IPS-20b (cell line): Measurements from ENCODE around the gene RABEPK.

Source experiments
- H3K27ac ChIP-seq: one replicate; pipeline ENCODE4 v1.5.1; 2013; ENCODE audit warnings: low read length
- H3K27me3 ChIP-seq: 2 replicates; pipeline ENCODE4 v1.6.1; 2013; ENCODE audit warnings: mild to moderate bottlenecking, low read length, inconsistent platforms; ENCODE audit not compliant: insufficient read depth
- H3K36me3 ChIP-seq: 2 replicates; pipeline ENCODE4 v1.6.1; 2013; ENCODE audit warnings: low read depth, mild to moderate bottlenecking, inconsistent platforms, low read length, moderate library complexity; ENCODE audit not compliant: insufficient read depth
- H3K4me1 ChIP-seq: 2 replicates; pipeline ENCODE4 v1.6.1; 2013; ENCODE audit warnings: mild to moderate bottlenecking, control low read depth, inconsistent platforms, low read length, moderate library complexity; ENCODE audit not compliant: insufficient read depth
- H3K4me3 ChIP-seq: 2 replicates; pipeline ENCODE4 v1.5.1; 2013; ENCODE audit warnings: mild to moderate bottlenecking, low read length, inconsistent platforms
- H3K9ac ChIP-seq: 2 replicates; pipeline ENCODE4 v1.6.1; 2013; ENCODE audit warnings: low read depth, mild to moderate bottlenecking, inconsistent platforms, low read length, moderate library complexity
- H3K9me3 ChIP-seq: 2 replicates; pipeline ENCODE4 v1.6.1; 2013; ENCODE audit warnings: mild to moderate bottlenecking, low read depth, low read length, inconsistent platforms; ENCODE audit not compliant: insufficient read depth

RABEPK gene

DNA sequence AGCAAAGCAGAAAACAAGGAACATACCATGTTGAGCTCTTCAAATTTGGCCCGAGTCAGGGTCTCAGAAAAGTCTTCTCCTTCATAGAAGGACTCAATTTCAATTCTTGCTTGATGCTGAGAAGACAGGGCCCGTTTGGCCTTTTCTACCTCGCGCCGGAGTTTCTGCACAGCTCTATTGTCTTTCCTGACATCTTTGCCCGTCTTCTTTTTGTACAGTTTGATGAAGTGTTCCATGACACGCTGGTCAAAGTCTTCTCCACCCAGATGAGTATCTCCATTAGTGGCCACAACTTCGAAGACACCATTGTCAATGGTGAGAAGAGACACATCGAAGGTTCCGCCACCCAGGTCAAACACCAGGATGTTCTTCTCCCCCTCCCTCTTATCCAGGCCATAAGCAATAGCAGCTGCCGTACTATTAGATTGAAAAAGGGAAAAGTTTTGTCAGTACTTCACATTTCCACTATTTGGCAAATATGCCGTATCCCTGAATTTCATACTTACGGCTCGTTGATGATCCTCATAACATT lies 38.6 kb downstream of the RABEPK start:
- Histone ChIP-seq H3K36me3 (peaks cover 59% of the 10 kb centered on the region), H3K9ac (no peak overlapping the region), H3K9me3 (no peaks in the 10 kb centered on the region), H3K4me3 (peak overlapping the region; percentile 100), H3K4me1 (peaks cover 3% of the 10 kb centered on the region; the same call in 1 of the 2 replicates), H3K27ac (no peak overlapping the region), H3K27me3 (no peaks in the 10 kb centered on the region)

DNA sequence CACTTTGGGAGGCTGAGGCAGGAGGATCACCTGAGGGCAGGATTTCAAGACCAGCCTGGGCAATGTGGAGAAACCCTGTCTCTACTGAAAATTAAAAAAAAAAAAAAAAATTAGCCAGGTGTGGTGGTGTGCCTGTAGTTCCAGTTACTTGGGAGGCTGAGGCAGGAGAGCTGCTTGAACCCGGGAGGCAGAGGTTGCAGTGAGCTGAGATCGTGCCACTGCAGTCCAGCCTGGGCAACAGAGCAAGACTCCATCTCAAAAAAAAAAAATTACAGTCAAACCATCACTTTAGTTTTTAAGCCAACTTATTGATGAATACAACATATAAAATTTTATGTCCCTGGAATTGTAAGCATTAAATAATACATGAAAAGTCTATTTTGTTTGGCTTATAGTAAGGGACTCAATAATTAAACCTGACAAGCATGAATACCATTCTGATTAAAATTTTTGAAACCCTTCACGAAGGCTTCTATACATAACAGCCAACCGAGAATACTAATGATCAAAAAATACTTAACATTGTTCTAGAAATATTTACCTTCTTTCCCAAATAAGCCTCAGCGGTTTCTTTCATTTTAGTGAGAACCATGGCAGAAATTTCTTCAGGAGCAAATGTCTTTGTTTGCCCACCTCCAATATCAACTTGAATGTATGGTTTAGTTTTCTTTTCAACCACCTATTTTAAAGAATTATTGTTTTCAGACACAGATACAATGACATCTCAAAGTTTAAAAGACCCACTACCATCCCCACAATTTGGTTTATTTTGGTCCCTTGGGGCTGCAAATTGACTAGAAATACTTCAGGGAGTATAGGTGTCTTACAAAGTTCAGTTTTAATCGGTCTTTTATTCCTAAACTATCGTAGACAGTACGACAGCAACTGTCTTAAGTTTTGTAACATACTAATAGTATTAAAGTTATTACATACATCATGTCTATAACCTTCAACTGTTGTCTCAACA lies 39.6 kb downstream of the RABEPK start:
- H3K4me1 ChIP-seq, result peaks cover 3% of the 10 kb centered on the region; the same call in 1 of the 2 replicates
- H3K9ac ChIP-seq, result peak overlapping the region; percentile 98
- no peaks in the 10 kb centered on the region for H3K27me3 ChIP-seq
- H3K4me3 ChIP-seq, result peak overlapping the region; percentile 100
- peaks cover 54% of the 10 kb centered on the region for H3K36me3 ChIP-seq
- H3K9me3 ChIP-seq, result no peaks in the 10 kb centered on the region
- no peak overlapping the region for H3K27ac ChIP-seq

DNA sequence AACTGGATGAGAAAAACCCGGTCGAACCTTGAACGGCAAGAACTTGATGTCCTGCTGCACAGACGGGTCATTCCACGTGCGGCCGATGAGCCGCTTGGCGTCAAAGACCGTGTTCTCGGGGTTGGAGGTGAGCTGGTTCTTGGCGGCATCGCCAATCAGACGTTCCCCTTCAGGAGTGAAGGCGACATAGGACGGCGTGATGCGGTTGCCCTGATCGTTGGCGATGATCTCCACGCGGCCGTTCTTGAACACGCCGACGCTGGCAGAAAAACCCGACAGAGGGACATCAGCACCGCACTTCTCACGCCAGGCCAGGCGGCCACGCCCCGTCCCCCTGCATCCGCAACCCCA lies 40.3 kb downstream of the RABEPK start:
- Histone ChIP-seq H3K4me1 (peaks cover 3% of the 10 kb centered on the region; the same call in 1 of the 2 replicates), H3K27me3 (no peaks in the 10 kb centered on the region), H3K4me3 (peak overlapping the region; percentile 100), H3K9ac (peak overlapping the region; percentile 98), H3K27ac (peak overlapping the region; percentile 25), H3K9me3 (no peaks in the 10 kb centered on the region), H3K36me3 (peaks cover 48% of the 10 kb centered on the region)

DNA sequence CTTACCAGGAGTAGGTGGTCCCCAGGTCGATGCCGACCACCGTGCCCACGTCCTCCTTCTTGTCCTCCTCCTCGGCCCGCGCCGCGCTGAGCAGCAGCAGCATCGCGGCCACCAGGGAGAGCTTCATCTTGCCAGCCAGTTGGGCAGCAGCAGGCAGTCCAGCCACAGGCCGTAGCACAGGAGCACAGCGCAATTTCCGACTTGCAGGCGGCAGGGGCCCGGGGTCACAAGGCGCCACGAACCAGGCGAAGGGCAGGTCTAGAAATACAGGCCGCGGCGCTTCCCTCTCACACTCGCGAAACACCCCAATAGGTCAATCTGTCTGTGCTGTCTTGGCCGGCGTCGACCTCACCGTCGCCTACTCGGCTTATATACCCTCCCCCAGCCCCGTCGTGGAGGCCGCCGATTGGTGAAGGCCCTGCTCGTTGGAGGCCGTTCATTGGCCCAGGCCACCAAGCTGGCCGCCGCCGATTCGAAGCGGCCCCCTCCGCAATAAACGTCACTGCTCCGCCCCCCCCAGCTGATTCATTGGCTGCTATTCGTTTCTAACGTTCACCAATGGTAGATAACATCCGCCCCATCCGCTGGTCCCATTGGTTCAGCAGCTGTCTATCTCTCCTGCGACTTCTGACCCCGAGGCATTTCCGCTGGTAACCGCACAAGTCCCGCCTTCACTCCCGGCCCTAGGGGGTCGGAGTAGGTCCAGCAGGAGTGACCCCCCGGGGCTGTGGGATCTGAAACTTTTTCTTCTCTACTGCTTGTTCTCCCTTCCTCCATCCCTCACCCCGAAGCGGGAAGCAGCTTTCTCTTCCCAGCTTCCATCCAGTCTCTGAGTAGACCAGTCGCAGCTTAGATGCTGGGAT lies 40.9 kb downstream of the RABEPK start, which contains the start of gene HSPA5:
Gene HSPA5 (minus strand): TSS at position 344 of the 863 bp plus-strand sequence. CDS start 217 bp downstream, at position 127.
- no peaks in the 10 kb centered on the region for H3K9me3 ChIP-seq
- H3K36me3 ChIP-seq, result peaks cover 42% of the 10 kb centered on the region
- peaks cover 3% of the 10 kb centered on the region; the same call in 1 of the 2 replicates for H3K4me1 ChIP-seq
- H3K9ac ChIP-seq, result peak within 1 kb of the TSS; percentile 100
- H3K27me3 ChIP-seq, result no peaks in the 10 kb centered on the region
- peak within 1 kb of the TSS; percentile 100 for H3K27ac ChIP-seq
- H3K4me3 ChIP-seq, result peak within 1 kb of the TSS; percentile 100

DNA sequence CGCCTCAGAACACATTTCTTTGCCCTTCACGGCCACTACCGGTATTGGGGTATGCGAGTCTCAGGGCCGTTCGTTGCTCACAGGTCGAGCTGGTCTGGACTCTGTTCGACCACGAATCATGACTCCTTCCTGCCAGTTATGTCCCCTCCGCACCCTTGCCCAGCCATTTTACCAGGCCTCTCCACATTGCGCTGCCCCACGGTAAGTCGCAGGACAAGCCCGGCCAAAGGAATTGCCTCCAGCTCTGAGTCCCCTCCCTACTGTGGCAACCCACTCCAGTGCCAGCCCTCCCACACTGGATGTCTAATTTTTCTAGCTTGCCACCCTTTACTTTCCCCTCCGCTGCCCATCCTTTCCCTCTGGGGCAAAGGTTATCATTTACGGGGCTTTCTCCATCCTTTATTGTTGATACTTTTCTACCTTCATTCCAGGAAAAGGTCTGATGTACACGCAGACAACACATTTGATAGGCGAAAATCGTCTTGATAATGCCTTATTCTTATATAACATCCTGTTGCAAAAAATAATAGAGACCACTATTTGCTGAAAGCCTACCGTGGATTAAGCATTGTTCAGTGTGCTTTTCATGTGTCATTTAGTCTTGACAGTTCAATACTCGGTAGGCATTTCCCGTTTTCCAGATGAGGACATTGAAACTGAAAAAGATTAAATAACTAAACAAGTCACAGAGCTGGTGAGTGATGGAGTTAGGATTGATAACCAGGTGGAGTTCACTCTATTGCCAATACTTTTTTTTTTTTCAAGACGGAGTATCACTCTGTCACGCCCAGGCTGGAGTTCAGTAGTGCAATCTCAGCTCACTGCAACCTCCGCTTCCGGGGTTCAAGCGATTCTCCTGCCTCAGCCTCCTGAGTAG lies 41.8 kb downstream of the RABEPK start:
- Histone ChIP-seq H3K4me3 (peak overlapping the region; percentile 100), H3K36me3 (peaks cover 33% of the 10 kb centered on the region), H3K27ac (peak overlapping the region; percentile 100), H3K27me3 (no peaks in the 10 kb centered on the region), H3K9ac (peak overlapping the region; percentile 100), H3K4me1 (peaks cover 3% of the 10 kb centered on the region; the same call in 1 of the 2 replicates), H3K9me3 (no peaks in the 10 kb centered on the region)

DNA sequence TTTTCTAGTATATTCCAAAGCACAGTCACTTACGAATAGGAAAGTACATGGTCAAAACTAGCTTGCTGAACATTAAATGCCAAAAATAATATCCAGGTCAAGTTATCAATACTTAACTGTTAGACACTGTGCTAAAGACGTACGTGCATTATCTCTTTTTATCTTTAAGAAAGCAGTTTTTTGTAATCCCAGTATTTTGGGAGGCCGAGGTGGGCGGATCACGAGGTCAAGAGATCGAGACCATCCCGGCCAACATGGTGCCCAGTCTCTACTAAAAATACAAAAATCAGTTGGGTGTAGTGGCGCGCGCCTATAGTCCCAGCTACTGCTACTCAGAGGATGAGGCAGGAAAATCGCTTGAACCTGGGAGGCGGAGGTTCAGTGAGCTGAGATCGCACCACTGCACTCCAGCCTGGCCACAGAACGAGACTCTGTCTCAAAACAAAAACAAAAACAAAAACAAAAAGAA lies 43.5 kb downstream of the RABEPK start:
- peaks cover 3% of the 10 kb centered on the region; the same call in 1 of the 2 replicates for H3K4me1 ChIP-seq
- no peaks in the 10 kb centered on the region for H3K27me3 ChIP-seq
- H3K36me3 ChIP-seq, result peaks cover 16% of the 10 kb centered on the region
- H3K9ac ChIP-seq, result 0 out of 2 replicates have a peak overlapping the region, but pooled peaks have one; percentile 16
- H3K27ac ChIP-seq, result no peak overlapping the region
- H3K9me3 ChIP-seq, result no peaks in the 10 kb centered on the region
- H3K4me3 ChIP-seq, result no peak overlapping the region

DNA sequence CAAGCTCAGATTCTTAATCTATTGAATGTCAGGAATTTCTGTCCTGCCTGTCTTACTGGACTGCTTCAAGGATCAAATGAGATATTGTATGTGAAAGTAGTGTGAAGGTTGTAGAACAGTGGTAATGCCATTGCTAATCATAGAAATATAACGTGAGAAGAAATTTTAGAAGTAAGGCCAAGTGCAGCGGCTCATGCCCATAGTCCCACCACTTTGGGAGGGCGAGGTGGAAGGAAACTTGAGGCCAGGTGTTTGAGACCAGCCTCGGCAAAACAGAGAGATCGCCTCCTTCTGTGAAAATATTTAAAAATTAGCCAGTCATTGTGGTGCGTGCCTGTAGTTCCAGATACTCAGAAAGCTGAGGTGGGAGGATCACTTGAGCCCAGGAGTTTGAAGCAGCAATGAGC lies 45.9 kb downstream of the RABEPK start:
- no peak overlapping the region for H3K4me3 ChIP-seq
- no peaks in the 10 kb centered on the region for H3K9me3 ChIP-seq
- H3K27ac ChIP-seq, result no peak overlapping the region
- H3K9ac ChIP-seq, result no peak overlapping the region
- H3K27me3 ChIP-seq, result no peaks in the 10 kb centered on the region
- no peaks in the 10 kb centered on the region for H3K36me3 ChIP-seq
- peaks cover 3% of the 10 kb centered on the region; the same call in 1 of the 2 replicates for H3K4me1 ChIP-seq

DNA sequence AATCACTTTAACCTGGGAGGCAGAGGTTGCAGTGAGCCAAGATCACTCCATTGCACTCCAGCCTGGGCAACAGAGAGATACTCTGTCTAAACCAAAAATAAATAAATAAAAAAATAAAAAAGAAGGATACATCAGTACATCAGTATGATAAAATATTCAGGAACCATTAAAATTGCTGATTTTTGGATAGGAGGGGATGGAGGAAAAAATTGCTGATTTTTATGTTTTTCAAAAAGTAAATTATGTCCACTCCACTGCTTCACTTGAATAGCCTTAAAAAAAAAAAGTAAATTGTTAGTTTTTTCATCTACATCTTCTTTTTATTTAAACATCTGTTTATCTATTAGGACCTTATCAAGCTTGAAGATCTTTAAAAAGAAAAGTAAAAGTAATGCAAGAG lies 53.9 kb downstream of the RABEPK start:
- no peak overlapping the region for H3K9ac ChIP-seq
- H3K4me3 ChIP-seq, result no peak overlapping the region
- H3K36me3 ChIP-seq, result no peaks in the 10 kb centered on the region
- H3K27ac ChIP-seq, result no peak overlapping the region
- no peaks in the 10 kb centered on the region for H3K4me1 ChIP-seq
- no peaks in the 10 kb centered on the region for H3K27me3 ChIP-seq
- H3K9me3 ChIP-seq, result no peaks in the 10 kb centered on the region

DNA sequence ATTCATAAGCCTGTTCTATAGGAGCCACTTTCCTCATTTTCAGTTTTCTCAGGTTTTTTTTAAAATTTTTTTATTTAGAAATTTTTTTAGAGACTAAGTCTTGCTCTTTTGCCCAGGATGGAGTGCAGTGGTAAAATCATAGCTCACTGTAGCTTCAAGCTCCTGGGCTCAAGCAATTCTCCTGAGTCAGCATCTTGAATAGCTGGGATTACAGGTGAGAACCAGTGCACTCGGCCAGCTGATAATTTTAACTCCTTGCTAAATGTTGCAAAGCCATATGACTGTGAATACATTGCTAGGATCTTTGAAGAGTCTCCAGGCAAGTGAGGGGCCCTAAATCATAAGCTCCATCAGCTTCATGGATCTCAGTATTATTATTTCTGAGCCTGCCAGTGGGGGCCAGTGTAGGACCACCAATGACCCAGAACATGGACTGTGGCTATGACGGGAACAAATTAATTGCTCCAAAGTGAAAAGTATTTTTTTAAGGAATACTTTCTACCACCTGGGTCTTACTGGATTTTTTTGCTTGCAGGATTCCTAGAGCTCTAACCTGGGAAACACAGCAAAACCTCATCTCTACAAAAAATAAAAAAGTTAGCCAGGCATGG lies 55.5 kb downstream of the RABEPK start:
- no peak overlapping the region for H3K9ac ChIP-seq
- H3K27ac ChIP-seq, result no peak overlapping the region

DNA sequence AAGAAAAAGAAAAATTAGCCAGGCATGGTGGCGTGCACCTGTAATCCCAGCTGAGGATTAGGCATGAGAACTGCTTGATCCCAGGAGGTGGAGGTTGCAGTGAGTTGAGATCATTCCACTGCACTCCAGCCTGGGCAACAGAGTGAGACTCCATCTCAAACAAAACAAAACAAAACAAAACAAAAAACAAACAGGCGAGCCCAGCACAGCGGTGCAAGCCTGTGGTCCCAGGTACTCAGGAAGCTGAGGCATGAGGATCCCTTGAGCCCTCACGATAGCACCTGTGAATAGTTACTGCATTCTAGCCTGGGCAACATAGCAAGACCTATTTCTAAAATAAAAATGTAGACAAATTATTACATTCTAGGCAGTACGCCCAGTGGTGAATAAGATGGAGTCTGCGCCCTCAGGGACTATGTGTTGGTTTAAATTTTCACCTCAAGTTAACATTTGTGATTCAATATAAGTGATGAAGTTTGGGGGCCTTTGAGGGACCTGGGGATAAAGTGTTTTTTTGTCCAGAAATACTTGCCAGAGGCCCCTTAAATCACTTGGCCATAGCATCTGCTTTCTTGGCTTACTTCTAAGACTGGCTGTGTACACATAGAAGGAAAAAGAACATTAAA lies 57.9 kb downstream of the RABEPK start:
- Histone ChIP-seq H3K27ac (no peak overlapping the region), H3K36me3 (no peaks in the 10 kb centered on the region), H3K9me3 (no peaks in the 10 kb centered on the region), H3K27me3 (no peaks in the 10 kb centered on the region), H3K9ac (no peak overlapping the region), H3K4me1 (0 out of 2 replicates have a peak, but pooled peaks cover 4% of the 10 kb centered on the region), H3K4me3 (no peak overlapping the region)

More for the DNA sequence above, 55.5 kb downstream of the RABEPK start:
- no peak overlapping the region for H3K4me3 ChIP-seq
- H3K4me1 ChIP-seq, result no peaks in the 10 kb centered on the region
- no peaks in the 10 kb centered on the region for H3K27me3 ChIP-seq
- no peaks in the 10 kb centered on the region for H3K36me3 ChIP-seq
- no peaks in the 10 kb centered on the region for H3K9me3 ChIP-seq
